PC-3 (cell line): ENCODE results near the gene CHRM5.

Source experiments
- CTCF ChIP-seq: fragments of 300-600 bp; sonication (generic); conservative IDR thresholded peaks from 2 replicates; pipeline ENCODE4 v1.5.1; 2017; ENCODE audit warnings: antibody characterized with exemption, low read depth, mild to moderate bottlenecking, low read length
- EZH2 ChIP-seq: fragments of 300-600 bp; sonication (generic); IDR thresholded peaks from one replicate; pipeline ENCODE4 v1.6.1; 2017; ENCODE audit warnings: antibody characterized with exemption, mild to moderate bottlenecking, low read length; ENCODE audit not compliant: unreplicated experiment
- EZH2phosphoT487 ChIP-seq: fragments of 300-600 bp; sonication (generic); IDR thresholded peaks from 2 replicates; pipeline ENCODE4 v1.6.1; 2018; ENCODE audit warnings: mild to moderate bottlenecking, antibody characterized with exemption, low read length, borderline replicate concordance

GRCh38 chr15:34001536-34001935 is 33.2 kb downstream of the CHRM5 start:
- TF ChIP-seq CTCF (no peak), EZH2 (no peak), EZH2phosphoT487 (no peak)
